HepG2 (cell line): ENCODE results near the gene PPCS. TPM values are rescaled to one million over a fixed set of nuclear protein-coding genes. Genes with fewer than 3 reads are reported as not detected.

Source experiments
- ATF1 ChIP-seq: IDR thresholded peaks from 2 replicates; pipeline ENCODE4 v1.6.1; 2016; ENCODE audit warnings: mild to moderate bottlenecking, control low read depth
- DNMT1 ChIP-seq: sonication (generic); formaldehyde crosslinking; IDR thresholded peaks from 2 replicates; pipeline ENCODE4 v1.5.1; 2020; ENCODE audit warnings: mild to moderate bottlenecking, missing genetic modification reagents
- EP300 ChIP-seq, 3 experiments: sonication (generic) in 1 of 3; formaldehyde crosslinking in 1 of 3; IDR thresholded peaks; 2 replicates each; pipeline versions ENCODE4 v1.5.1 to v1.6.1; 2011 to 2020; ENCODE audit warnings: low read depth in 2 of 3, low read length in 2 of 3, borderline replicate concordance in 1 of 3, improper control_type of control experiment in 1 of 3, mild to moderate bottlenecking in 1 of 3, missing genetic modification reagents in 1 of 3, moderate library complexity in 1 of 3
- HNF1B ChIP-seq: sonication (generic); formaldehyde crosslinking; IDR thresholded peaks from 2 replicates; pipeline ENCODE4 v1.5.1; 2020; ENCODE audit warnings: mild to moderate bottlenecking, moderate library complexity, missing genetic modification reagents
- LCORL ChIP-seq, 2 experiments: fragments of 450-650 bp in 1 of 2; sonication (generic) in 1 of 2; formaldehyde crosslinking in 1 of 2; IDR thresholded peaks; 2 replicates each; pipeline versions ENCODE4 v1.5.0 to v1.6.1; 2017 to 2020; ENCODE audit warnings: antibody characterized with exemption in 1 of 2, missing genetic modification reagents in 1 of 2
- NCOA5 ChIP-seq: sonication (generic); formaldehyde crosslinking; IDR thresholded peaks from 2 replicates; pipeline ENCODE4 v1.4.0; 2020; ENCODE audit warnings: missing genetic modification reagents
- NFYB ChIP-seq: sonication (generic); formaldehyde crosslinking; IDR thresholded peaks from 2 replicates; pipeline ENCODE4 v1.4.0; 2020; ENCODE audit warnings: missing genetic modification reagents
- NR3C1 ChIP-seq: sonication (generic); formaldehyde crosslinking; IDR thresholded peaks from 2 replicates; pipeline ENCODE4 v1.4.0; 2020; ENCODE audit warnings: missing genetic modification reagents
- PATZ1 ChIP-seq: sonication (generic); formaldehyde crosslinking; IDR thresholded peaks from 2 replicates; pipeline ENCODE4 v1.4.0; 2020; ENCODE audit warnings: missing genetic modification reagents
- PHF21A ChIP-seq: sonication (generic); formaldehyde crosslinking; IDR thresholded peaks from 2 replicates; pipeline ENCODE4 v1.5.0; 2020; ENCODE audit warnings: mild to moderate bottlenecking, missing genetic modification reagents
- PHF8 ChIP-seq: sonication (generic); formaldehyde crosslinking; IDR thresholded peaks from 2 replicates; pipeline ENCODE4 v1.5.0; 2020; ENCODE audit warnings: missing genetic modification reagents
- TOPORS ChIP-seq: sonication (generic); formaldehyde crosslinking; IDR thresholded peaks from 2 replicates; pipeline ENCODE4 v1.8.0; 2023; ENCODE audit warnings: mild to moderate bottlenecking, missing genetic modification reagents
- TRIM24 ChIP-seq: sonication (generic); formaldehyde crosslinking; IDR thresholded peaks from 2 replicates; pipeline ENCODE4 v1.8.0; 2022; ENCODE audit warnings: mild to moderate bottlenecking, missing genetic modification reagents
- ZBTB20 ChIP-seq: sonication (generic); formaldehyde crosslinking; IDR thresholded peaks from 2 replicates; pipeline ENCODE4 v1.8.1; 2023; ENCODE audit warnings: missing genetic modification reagents, low read depth, mild to moderate bottlenecking, borderline replicate concordance
- ZFP90 ChIP-seq: sonication (generic); formaldehyde crosslinking; IDR thresholded peaks from 2 replicates; pipeline ENCODE4 v1.8.0; 2022; ENCODE audit warnings: missing genetic modification reagents, mild to moderate bottlenecking, inconsistent platforms, borderline replicate concordance
- ZNF143 ChIP-seq: sonication (generic); formaldehyde crosslinking; IDR thresholded peaks from 2 replicates; pipeline ENCODE4 v1.4.0; 2020; ENCODE audit warnings: missing genetic modification reagents
- ZNF234 ChIP-seq: sonication (generic); formaldehyde crosslinking; conservative IDR thresholded peaks from 2 replicates; pipeline ENCODE4 v1.5.1; 2020; ENCODE audit warnings: mild to moderate bottlenecking, missing genetic modification reagents
- ZNF335 ChIP-seq: sonication (generic); formaldehyde crosslinking; IDR thresholded peaks from 2 replicates; pipeline ENCODE4 v1.4.0; 2020; ENCODE audit warnings: missing genetic modification reagents
- ZNF574 ChIP-seq: sonication (generic); formaldehyde crosslinking; IDR thresholded peaks from 2 replicates; pipeline ENCODE4 v1.4.0; 2020; ENCODE audit warnings: missing genetic modification reagents
- ZNF703 ChIP-seq: sonication (generic); formaldehyde crosslinking; IDR thresholded peaks from 2 replicates; pipeline ENCODE4 v1.5.1; 2020; ENCODE audit warnings: missing genetic modification reagents, mild to moderate bottlenecking, moderate library complexity, borderline replicate concordance
- ZNF83 ChIP-seq: sonication (generic); formaldehyde crosslinking; IDR thresholded peaks from 2 replicates; pipeline ENCODE4 v1.4.0; 2020; ENCODE audit warnings: missing genetic modification reagents, mild to moderate bottlenecking, borderline replicate concordance
- ZSCAN30 ChIP-seq: sonication (generic); formaldehyde crosslinking; IDR thresholded peaks from 2 replicates; pipeline ENCODE4 v1.5.0; 2020; ENCODE audit warnings: mild to moderate bottlenecking, missing genetic modification reagents
- ZZZ3 ChIP-seq: sonication (generic); formaldehyde crosslinking; IDR thresholded peaks from 2 replicates; pipeline ENCODE4 v1.4.0; 2020; ENCODE audit warnings: missing genetic modification reagents, mild to moderate bottlenecking, borderline replicate concordance
- polyA plus RNA-seq, 8 experiments: library from polyadenylated mRNA; depleted of rRNA in 3 of 8; stranded (reverse) in 7 of 8; unstranded in 1 of 8; fragments of >200 nt; fragmentation: Illumina TruSeq in 4 of 8; extraction: Trizol in 4 of 8; gene quantifications; 2 replicates each; pipeline versions ENCODE4 v1.2.1 to v1.2.3, GENCODE V29; 2011 to 2016; ENCODE audit warnings: low read depth in 4 of 8, missing spikeins in 1 of 8, mixed read lengths in 1 of 8; ENCODE audit not compliant: insufficient read depth in 1 of 8
- total RNA-seq, 5 experiments: library from RNA; depleted of rRNA; stranded (reverse); fragments of >200 nt; fragmentation: Illumina TruSeq; extraction: Trizol; gene quantifications; 2 replicates each; pipeline ENCODE4 v1.2.3, GENCODE V29; 2016; ENCODE audit warnings: low read depth in 1 of 5

PPCS gene
- total and polyA plus RNA-seq, 2 of the 13 experiments (the other 11 are each of a cell fraction or from before 2014, with no cell fraction given): 13.4 to 38.9 TPM

- peak; percentile 64; the same call in 1 of the 2 replicates for TF ChIP-seq HNF1B (CRISPR knock-in tag)
- TF ChIP-seq LCORL (IDR thresholded peaks at IDR 0.05): no peak
- peak; percentile 55; the same call in 1 of the 2 replicates for TF ChIP-seq LCORL (CRISPR knock-in tag; IDR thresholded peaks at IDR 0.05)
- TF ChIP-seq ZNF703 (CRISPR knock-in tag): no peak
- peak; percentile 99 for TF ChIP-seq ZNF574 (CRISPR knock-in tag)
- no peak for TF ChIP-seq ZNF234 (CRISPR knock-in tag)
- TF ChIP-seq ZBTB20 (CRISPR knock-in tag): no peak
- no peak for TF ChIP-seq ZZZ3 (CRISPR knock-in tag)
- no peak for TF ChIP-seq ZNF143 (CRISPR knock-in tag)
- TF ChIP-seq PATZ1 (CRISPR knock-in tag): no peak
- no peak for TF ChIP-seq TOPORS
- no peak for TF ChIP-seq ZNF83
- no peak for TF ChIP-seq NR3C1 (CRISPR knock-in tag)
- TF ChIP-seq DNMT1 (CRISPR knock-in tag): no peak
- peak; percentile 85 for TF ChIP-seq NFYB (CRISPR knock-in tag)
- TF ChIP-seq PHF21A: no peak; the same call in 1 of the 2 replicates
- no peak for TF ChIP-seq ZSCAN30
- peak; percentile 67; the same call in 1 of the 2 replicates for TF ChIP-seq ATF1 (CRISPR knock-in tag)
- TF ChIP-seq NCOA5 (CRISPR knock-in tag): no peak
- TF ChIP-seq EP300 (IDR thresholded peaks at IDR 0.05; ENCODE audit: low read depth in 2 of 2, low read length in 2 of 2): no peak
- no peak for TF ChIP-seq EP300 (CRISPR knock-in tag; IDR thresholded peaks at IDR 0.05; ENCODE audit: borderline replicate concordance)
- no peak for TF ChIP-seq ZFP90
- TF ChIP-seq PHF8 (CRISPR knock-in tag): no peak
- TF ChIP-seq TRIM24 (CRISPR knock-in tag): no peak
- no peak for TF ChIP-seq ZNF335 (CRISPR knock-in tag)
These were observed 6.8 kb downstream of the PPCS start, which contains the start of gene CCDC30 (continued) for GRCh38 chr1:42462828-42463763.
